HG03175 (cell line): ENCODE data around the gene MTF1.

Experiments used
- ATAC-seq: cut with Tn5 transposase; IDR thresholded peaks from one replicate; pipeline ENCODE4 v1.9.1; 2021; ENCODE audit warnings: mild to moderate bottlenecking, moderate library complexity; ENCODE audit not compliant: unreplicated experiment

The MTF1 gene

DNA sequence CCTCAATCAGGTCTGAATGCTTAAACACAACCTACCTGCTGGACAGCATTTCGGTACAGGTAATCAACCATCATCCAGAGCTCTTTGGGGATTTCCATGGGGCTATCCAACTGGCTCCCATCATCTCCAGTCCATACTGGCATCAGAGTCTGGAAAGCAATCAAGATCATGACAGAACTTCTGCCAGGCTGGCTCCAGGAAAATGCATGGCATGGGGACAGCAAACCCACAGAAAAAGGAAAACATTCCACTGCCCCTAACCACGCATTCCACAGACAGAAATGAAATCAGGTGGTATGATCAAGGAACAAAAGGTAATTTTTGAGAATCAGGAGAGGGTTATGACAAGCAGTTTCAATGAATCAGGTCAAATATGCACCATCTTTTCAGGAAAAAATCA lies 9.1 kb upstream of the MTF1 start:
- ATAC-seq: no peak

DNA sequence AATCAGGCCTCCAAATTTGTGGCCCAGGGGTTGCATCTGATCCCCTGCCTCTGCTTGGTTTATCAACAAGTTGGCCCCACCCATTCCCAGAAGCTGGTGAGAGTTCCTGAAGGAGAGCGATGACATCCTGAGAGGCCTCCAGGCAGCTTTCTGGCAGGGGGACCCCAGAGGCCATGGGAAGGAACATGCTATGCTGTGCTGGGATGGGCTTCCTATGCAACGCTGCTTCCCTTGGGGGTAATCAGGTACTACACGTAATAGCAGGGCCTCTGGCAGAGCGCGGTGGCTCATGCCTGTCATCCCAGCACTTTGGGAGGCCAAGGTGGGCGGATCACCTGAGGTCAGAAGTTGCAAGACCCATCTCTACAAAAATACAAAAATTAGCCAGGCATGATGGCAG lies 8.4 kb upstream of the MTF1 start:
- ATAC-seq: no peak

GRCh38 chr1:37866491-37866890 lies 7.1 kb upstream of the MTF1 start:
- no peak for ATAC-seq

DNA sequence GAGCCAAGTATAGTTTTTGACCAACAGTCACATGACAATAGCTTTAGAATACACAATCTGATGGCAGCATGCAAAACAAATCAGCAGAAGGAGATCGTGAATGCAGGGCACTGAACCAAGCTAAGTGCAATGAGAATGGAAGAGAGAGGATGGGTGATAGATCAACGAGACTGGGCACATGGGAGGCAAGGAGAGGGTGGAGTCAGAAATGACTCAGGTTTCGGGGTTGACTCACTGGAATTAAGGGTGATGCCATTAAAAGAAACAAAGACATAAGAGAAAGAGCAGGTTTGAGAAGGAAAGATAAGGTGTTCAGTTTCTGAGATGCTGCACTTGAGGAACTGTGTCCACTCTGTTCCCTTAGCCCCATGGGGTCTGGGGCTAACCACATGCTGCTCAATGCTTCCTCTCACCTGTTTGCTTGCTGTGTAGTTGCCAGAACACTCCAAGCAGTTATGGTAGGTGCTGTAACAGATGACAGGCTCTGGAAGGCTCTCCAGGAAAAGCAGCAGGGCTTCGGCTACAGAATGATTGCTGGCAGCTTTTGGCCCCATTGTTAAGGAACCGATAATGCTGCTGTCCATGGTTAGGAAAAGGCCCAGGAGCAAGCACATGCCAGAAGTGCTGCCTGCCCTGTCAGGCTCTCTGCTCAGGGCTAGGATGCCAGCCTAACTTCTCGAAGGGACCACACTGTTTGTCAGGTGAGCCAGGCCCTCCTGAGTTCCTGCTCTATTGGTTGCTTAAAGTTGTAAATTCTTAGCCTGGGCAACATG lies 6.1 kb upstream of the MTF1 start:
- ATAC-seq: no peak

GRCh38 chr1:37862330-37862729 lies 2.9 kb upstream of the MTF1 start:
- no peak for ATAC-seq

GRCh38 chr1:37861151-37861550 lies 1.8 kb upstream of the MTF1 start:
- no peak for ATAC-seq

DNA sequence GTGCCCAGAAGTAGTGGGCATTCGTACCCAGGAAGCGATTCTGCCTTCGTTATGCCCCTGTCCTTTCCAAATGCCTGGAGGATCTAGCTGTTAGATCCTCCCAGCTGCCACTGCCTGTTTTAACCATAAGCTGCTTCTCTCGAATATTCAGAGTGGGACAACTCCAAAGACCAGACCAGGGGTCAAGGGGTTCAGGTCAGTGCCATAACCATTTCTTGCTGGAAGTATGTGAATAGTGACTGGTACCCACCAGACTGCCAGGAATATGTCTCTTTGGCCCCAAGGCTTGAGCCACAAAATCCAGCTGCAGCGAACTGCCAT lies 914 bp upstream of the MTF1 start:
- no peak for ATAC-seq

DNA sequence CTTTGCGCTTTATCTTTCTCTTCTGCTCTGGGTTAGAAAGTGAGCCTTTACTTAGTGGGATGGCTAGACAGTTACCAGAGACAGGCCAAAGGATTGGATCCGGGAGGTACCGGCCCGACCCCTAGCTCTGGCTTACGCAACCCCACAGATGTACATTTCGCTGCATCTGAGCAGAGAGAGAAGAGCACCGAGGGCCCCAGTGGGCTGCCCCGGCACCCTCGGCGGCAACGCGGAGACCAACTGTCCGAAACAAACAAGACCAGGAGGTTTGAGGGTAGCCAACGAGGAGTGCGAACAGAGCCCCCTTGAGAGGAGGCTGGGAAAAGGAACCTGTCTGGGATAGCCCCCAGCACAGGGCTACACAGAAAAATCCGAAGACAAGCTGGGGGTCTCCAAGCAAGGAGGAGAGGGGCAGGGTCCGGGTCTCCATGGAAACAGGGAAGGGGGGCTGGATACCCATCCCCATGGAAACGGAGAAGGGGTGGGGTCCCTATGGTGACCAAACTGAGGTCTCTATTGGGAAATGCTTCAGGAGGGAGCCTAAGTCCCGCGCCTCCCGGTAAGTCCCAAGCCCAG lies 373 bp downstream of the MTF1 start:
- ATAC-seq: peak; percentile 27

GRCh38 chr1:37854406-37854805 lies 5.0 kb downstream of the MTF1 start:
- ATAC-seq: no peak

GRCh38 chr1:37853157-37853556 lies 6.2 kb downstream of the MTF1 start:
- ATAC-seq: no peak

- ATAC-seq: no peak
Observed at GRCh38 chr1:37851782-37852210, 7.6 kb downstream of the MTF1 start.

GRCh38 chr1:37851262-37851661 lies 8.1 kb downstream of the MTF1 start:
- ATAC-seq: no peak

DNA sequence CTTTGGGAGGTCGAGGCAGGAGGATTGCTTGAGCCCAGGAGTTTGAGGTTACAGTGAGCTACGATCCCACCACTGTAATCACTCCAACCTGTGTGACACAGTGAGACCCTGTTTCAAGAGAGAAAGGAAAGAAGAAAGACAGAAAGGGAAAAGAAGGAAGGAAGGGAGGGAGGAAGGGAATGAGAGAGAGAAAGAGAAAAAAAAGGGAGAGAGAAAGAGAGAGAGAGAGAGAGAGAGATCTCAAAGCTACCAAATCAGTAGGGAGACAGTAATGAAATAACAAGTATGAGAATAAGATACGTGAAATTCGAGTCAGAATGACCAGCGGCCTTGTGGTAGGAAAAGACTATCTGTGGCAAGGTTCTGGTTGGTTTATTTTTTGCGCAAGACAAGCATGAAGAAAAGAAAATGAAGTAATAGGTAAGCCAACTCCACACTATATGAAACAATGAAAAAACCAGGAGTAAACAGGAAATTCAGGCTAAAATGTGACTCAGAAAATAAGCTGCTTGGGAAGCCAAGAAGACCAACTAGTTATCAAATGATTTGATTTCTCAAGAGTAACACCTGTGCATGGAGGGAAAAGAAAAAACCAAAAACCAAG lies 8.9 kb downstream of the MTF1 start:
- no peak for ATAC-seq

DNA sequence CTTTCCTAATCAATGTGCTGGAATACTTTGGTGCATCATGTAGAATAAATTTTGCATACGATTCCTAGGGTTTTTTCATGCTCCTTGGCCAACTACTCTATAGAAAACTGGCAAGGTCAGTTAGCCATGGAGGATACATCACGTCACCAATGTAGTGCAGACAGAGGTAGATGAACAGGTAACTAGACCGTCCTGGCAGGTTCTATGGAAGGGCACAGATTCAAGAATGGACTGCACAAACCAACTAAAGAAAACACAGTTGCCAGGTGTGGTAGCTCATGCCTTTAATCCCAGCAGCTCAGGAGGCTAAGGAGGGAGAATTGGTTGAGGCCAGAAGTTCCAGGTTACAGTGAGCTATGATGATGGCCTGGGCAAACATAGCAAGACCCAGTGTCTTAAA lies 9.9 kb downstream of the MTF1 start:
- ATAC-seq: no peak

GRCh38 chr1:37846647-37847339 lies 12.6 kb downstream of the MTF1 start:
- ATAC-seq: no peak

GRCh38 chr1:37845786-37846185 lies 13.6 kb downstream of the MTF1 start:
- no peak for ATAC-seq

DNA sequence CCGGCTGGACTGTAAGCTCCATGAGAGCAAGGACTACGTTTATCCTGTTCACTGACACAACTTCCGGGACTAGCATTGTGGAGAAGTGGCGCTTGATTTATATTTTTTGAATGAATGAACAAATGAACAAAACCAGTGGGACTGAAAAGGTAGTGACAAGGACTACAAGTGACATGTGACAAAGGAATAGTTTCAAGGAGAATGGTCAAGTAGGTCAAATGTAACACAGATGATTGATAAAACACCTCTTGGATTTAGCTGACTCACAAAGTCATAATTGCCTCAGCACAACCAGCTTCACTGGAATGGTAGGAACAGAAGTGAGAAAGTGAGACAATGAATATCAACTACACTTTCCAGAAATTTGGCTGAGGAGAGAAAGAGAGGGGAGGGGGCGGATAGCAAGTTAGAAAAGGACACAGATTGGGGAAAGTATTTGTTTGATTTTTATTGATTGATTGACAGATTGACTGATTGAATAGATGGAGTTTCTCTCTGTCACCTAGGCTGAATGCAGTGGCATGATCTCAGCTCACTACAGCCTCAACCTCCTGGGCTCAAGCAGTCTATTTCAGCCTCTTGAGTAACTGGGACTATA lies 14.2 kb downstream of the MTF1 start:
- no peak for ATAC-seq

GRCh38 chr1:37844536-37844935 lies 14.9 kb downstream of the MTF1 start:
- no peak for ATAC-seq

DNA sequence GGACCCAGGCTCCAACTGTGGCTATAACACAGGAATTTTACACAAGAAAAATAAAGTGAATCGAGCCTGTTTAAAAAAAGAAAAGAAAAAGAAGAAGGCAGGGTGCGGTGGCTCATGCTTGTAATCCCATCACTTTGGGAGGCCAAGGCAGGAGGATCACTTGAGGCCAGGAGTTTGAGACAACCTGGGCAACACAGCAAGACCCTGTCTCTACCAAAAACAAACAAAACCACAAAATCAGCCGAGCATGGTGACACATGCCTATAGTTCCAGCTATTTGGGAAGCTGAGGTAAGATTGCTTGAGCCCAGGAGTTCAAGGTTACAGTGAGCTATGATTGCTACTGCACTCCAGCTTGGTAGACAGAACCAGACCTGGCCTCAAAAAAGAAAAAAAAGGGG lies 17.7 kb downstream of the MTF1 start:
- no peak for ATAC-seq

- ATAC-seq: no peak
Observed at GRCh38 chr1:37840711-37841110, 18.7 kb downstream of the MTF1 start.

DNA sequence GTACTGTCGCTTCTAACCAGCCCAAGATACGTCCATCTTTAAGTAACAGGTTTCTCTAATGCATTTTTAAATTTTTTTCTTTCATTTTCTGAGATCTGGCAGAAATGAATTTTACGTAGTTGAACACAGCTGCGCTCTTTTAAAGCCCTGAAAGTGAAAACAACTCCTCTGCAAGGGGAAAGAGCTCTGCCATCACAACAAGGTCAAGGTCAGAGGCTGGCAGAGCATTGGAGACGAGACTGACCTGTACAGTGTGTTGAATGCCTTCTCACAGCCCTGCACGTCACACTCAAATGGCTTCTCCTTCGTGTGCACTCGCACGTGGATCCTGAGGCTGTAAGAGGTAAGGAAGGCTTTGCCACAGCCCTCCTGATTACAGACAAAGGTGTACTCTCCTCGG lies 19.7 kb downstream of the MTF1 start:
- no peak for ATAC-seq

- ATAC-seq: no peak
Observed at GRCh38 chr1:37836788-37837187, 22.6 kb downstream of the MTF1 start.
